Smooth muscle cell (in vitro differentiated cells): ENCODE results near the gene PCDHA5. TPM values are rescaled to one million over a fixed set of nuclear protein-coding genes. Genes with fewer than 3 reads are reported as not detected.
"Not testable (repeated sequence)": the region's sequence is repeated elsewhere in the genome, so short reads cannot be mapped to it uniquely, and the experiment has no call there.

ENCODE experiments used
- DNase-seq: peaks from one replicate; lab custom pipeline; 2025; ENCODE audit not compliant: unreplicated experiment; lab: John Stamatoyannopoulos, UW
- H2AFZ ChIP-seq: fragments of 200-600 bp; sonication (generic); 2 replicates; pipeline ENCODE4 v1.6.0; 2016; ENCODE audit warnings: antibody characterized with exemption, low read depth, mild to moderate bottlenecking
- H3F3A ChIP-seq: fragments of 200-600 bp; sonication (generic); 2 replicates; pipeline ENCODE4 v1.6.0; 2017; ENCODE audit warnings: antibody characterized with exemption, low read depth
- H3K27ac ChIP-seq: fragments of 200-600 bp; sonication (generic); 2 replicates; pipeline ENCODE4 v1.5.1; 2016; ENCODE audit warnings: low read depth, mild to moderate bottlenecking
- H3K27me3 ChIP-seq: fragments of 200-600 bp; sonication (generic); 2 replicates; pipeline ENCODE4 v1.6.1; 2016; ENCODE audit warnings: low read depth, mild to moderate bottlenecking
- H3K36me3 ChIP-seq: fragments of 200-600 bp; sonication (generic); 2 replicates; pipeline ENCODE4 v1.5.1; 2016; ENCODE audit warnings: low read depth
- H3K4me1 ChIP-seq: fragments of 200-600 bp; sonication (generic); 2 replicates; pipeline ENCODE4 v1.5.1; 2016; ENCODE audit warnings: low read depth
- H3K4me2 ChIP-seq: fragments of 200-600 bp; sonication (generic); 2 replicates; pipeline ENCODE4 v1.6.0; 2016; ENCODE audit warnings: mild to moderate bottlenecking
- H3K4me3 ChIP-seq: fragments of 200-600 bp; sonication (generic); 2 replicates; pipeline ENCODE4 v1.5.1; 2016; ENCODE audit warnings: mild to moderate bottlenecking
- H3K79me2 ChIP-seq: fragments of 200-600 bp; sonication (generic); 2 replicates; pipeline ENCODE4 v1.6.0; 2016; ENCODE audit warnings: low read depth, mild to moderate bottlenecking
- H3K9ac ChIP-seq: fragments of 200-600 bp; sonication (generic); 2 replicates; pipeline ENCODE4 v1.6.0; 2016; ENCODE audit warnings: low read depth
- H3K9me3 ChIP-seq: fragments of 200-600 bp; sonication (generic); replicated peaks from 2 replicates; pipeline ENCODE4 v1.5.1; 2016; ENCODE audit warnings: low read depth
- H4K20me1 ChIP-seq: fragments of 200-600 bp; sonication (generic); 2 replicates; pipeline ENCODE4 v1.6.0; 2016; ENCODE audit warnings: low read depth
- WGBS: methylation state at CpG from one replicate; pipeline ENCODE4 v1.1.7; 2016; ENCODE audit warnings: low lambda C conversion rate; 5-methylcytosine and 5-hydroxymethylcytosine counted together
- polyA plus RNA-seq: library from polyadenylated mRNA; unstranded; fragments of >200 nt; fragmentation: Nextera tagmentation; extraction: Ambion mirVana; gene quantifications from 2 replicates; pipeline ENCODE4 v1.2.1, GENCODE V29; 2016
- total RNA-seq: library from RNA; depleted of rRNA; stranded (reverse); fragments of >200 nt; gene quantifications from 2 replicates; pipeline ENCODE4 v1.2.3, GENCODE V29; 2014
- TF ChIP-seq, protein P1 (sequence below): fragments of 200-600 bp; sonication (generic); IDR thresholded peaks from 2 replicates; pipeline ENCODE4 v1.5.1; 2017; ENCODE audit warnings: borderline replicate concordance, mild to moderate bottlenecking, antibody characterized with exemption; ENCODE audit not compliant: insufficient read depth, poor library complexity, severe bottlenecking

The PCDHA5 gene
- total and polyA plus RNA-seq, 2 experiments from 2014 or later = 0.05 to 0.31 TPM

DNA sequence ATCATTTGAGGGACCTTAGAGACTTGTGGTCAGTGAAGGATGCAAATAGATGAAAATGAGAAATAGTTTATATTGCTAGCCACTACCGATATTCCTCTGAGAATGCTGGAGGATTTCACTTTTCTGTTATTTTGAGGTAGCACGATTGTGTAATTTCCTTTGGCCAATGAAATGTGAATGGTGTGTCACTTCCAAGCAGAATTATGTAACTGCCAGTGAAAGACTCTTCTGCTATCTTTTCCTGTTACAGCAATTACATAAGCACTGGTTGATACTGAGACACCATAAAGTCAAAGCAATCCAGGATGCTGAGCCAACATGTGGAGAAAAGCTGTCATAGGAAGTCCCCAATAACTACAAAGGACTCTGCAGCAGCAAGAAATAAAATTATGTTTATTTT is 30.3 kb upstream of the PCDHA5 start:
- Histone ChIP-seq H3K4me3 (no peak overlapping the region), H3K27me3 (no peaks in the 10 kb centered on the region), H3K4me1 (no peaks in the 10 kb centered on the region), H4K20me1 (no peaks in the 10 kb centered on the region), H3K4me2 (no peak overlapping the region), H3K27ac (no peak overlapping the region), H3K79me2 (no peaks in the 10 kb centered on the region), H3F3A (no peaks in the 10 kb centered on the region), H3K36me3 (no peaks in the 10 kb centered on the region), H3K9me3 (no peaks in the 10 kb centered on the region), H3K9ac (no peak overlapping the region), H2AFZ (no peak overlapping the region)
- 89% methylated on average over 2 of the region's 2 CpGs for WGBS
- TF ChIP-seq, protein P1, sequence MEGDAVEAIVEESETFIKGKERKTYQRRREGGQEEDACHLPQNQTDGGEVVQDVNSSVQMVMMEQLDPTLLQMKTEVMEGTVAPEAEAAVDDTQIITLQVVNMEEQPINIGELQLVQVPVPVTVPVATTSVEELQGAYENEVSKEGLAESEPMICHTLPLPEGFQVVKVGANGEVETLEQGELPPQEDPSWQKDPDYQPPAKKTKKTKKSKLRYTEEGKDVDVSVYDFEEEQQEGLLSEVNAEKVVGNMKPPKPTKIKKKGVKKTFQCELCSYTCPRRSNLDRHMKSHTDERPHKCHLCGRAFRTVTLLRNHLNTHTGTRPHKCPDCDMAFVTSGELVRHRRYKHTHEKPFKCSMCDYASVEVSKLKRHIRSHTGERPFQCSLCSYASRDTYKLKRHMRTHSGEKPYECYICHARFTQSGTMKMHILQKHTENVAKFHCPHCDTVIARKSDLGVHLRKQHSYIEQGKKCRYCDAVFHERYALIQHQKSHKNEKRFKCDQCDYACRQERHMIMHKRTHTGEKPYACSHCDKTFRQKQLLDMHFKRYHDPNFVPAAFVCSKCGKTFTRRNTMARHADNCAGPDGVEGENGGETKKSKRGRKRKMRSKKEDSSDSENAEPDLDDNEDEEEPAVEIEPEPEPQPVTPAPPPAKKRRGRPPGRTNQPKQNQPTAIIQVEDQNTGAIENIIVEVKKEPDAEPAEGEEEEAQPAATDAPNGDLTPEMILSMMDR = no peak
- DNase-seq = no peak

DNA sequence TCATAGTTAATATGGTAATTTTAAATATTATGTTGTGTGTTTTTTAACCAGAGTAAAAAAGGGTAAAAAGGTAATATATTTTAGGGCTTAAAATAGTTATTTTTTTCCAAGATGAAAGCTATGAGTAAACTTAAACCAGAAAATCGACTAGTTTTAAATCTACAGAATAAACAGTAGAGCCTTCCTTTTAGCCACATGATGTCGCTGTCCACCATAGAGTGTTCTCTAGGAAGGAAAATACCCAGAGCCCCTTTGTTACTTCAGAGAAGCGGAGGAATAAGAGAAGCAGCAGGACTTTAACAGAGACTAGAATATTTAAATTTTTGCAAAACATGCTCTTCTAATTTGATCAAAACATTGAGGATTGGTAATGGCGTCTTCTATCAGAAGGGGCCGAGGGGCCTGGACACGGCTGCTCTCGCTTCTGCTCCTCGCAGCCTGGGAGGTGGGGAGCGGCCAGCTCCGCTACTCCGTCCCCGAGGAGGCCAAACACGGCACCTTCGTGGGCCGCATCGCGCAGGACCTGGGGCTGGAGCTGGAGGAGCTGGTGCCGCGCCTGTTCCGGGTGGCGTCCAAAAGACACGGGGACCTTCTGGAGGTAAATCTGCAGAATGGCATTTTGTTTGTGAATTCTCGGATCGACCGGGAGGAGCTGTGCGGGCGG is 26.7 kb upstream of the PCDHA5 start, which contains the start of gene PCDHA2:
Gene PCDHA2, plus strand, starts transcription at position 258 of the 664 bp plus-strand sequence.
- peak within 1 kb of the TSS; percentile 14 for H3K27ac ChIP-seq
- H3K4me1 ChIP-seq = no peaks in the 10 kb centered on the region
- H3K36me3 ChIP-seq = peaks cover under 1% of the 10 kb centered on the region
- TF ChIP-seq, protein P1 = peak; percentile 70
- H3K27me3 ChIP-seq = no peaks in the 10 kb centered on the region
- peak within 1 kb of the TSS; percentile 66 for H3K4me3 ChIP-seq
- no peak for DNase-seq
- no peak within 1 kb of the TSS for H3K9ac ChIP-seq
- H2AFZ ChIP-seq = peak within 1 kb of the TSS; percentile 95
- H3K9me3 ChIP-seq = peaks cover 7% of the 10 kb centered on the region
- no peaks in the 10 kb centered on the region for H3K79me2 ChIP-seq
- peak within 1 kb of the TSS; percentile 83 for H3K4me2 ChIP-seq
- no peaks in the 10 kb centered on the region for H3F3A ChIP-seq
- no peaks in the 10 kb centered on the region for H4K20me1 ChIP-seq
- WGBS = 6% methylated on average over 27 of the region's 27 CpGs

DNA sequence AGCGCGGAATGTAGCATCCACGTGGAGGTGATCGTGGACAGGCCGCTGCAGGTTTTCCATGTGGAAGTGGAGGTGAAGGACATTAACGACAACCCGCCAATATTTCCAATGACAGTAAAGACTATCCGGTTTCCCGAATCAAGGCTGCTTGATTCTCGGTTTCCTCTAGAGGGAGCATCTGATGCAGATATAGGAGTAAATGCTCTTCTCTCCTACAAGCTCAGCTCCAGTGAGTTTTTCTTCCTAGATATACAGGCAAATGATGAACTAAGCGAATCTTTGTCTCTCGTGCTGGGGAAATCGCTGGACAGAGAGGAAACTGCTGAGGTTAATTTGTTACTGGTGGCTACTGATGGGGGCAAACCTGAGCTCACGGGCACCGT is 26.2 kb upstream of the PCDHA5 start:
- Histone ChIP-seq H2AFZ (peak overlapping the region; percentile 95), H3K9me3 (peaks cover 7% of the 10 kb centered on the region), H3K4me3 (peak overlapping the region; percentile 66), H3K27me3 (no peaks in the 10 kb centered on the region), H3K79me2 (no peaks in the 10 kb centered on the region), H3K27ac (no peak overlapping the region), H3K36me3 (peaks cover 4% of the 10 kb centered on the region), H3K4me1 (no peaks in the 10 kb centered on the region), H3F3A (no peaks in the 10 kb centered on the region), H3K9ac (no peak overlapping the region), H4K20me1 (no peaks in the 10 kb centered on the region), H3K4me2 (peak overlapping the region; percentile 83)
- TF ChIP-seq, protein P1 = peak; percentile 39
- WGBS = 24% methylated on average over 15 of the region's 15 CpGs
- DNase-seq = no peak

DNA sequence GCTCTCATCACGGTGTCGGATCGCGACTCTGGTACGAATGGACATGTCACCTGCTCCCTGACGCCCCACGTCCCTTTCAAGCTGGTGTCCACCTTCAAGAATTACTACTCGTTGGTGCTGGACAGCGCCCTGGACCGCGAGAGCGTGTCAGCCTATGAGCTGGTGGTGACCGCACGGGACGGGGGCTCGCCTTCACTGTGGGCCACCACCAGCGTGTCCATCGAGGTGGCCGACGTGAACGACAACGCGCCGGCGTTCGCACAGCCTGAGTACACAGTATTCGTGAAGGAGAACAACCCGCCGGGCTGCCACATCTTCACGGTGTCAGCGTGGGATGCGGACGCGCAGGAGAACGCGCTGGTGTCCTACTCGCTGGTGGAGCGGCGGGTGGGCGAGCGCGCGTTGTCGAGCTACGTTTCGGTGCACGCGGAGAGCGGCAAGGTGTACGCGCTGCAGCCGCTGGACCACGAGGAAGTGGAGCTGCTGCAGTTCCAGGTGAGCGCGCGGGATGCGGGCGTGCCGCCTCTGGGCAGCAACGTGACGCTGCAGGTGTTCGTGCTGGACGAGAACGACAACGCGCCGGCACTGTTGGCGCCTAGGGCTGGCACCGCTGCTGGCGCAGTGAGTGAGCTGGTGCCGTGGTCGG is 25.2 kb upstream of the PCDHA5 start:
- not testable (repeated sequence) for H3K27me3 ChIP-seq, DNase-seq
- WGBS = 98% methylated on average over 53 of the region's 72 CpGs

More for the DNA sequence above, 25.2 kb upstream of the PCDHA5 start:
- not testable (repeated sequence) for H3K9me3 ChIP-seq, H3K9ac ChIP-seq, H3K27ac ChIP-seq, H3K36me3 ChIP-seq, H3F3A ChIP-seq, H3K4me3 ChIP-seq, H3K79me2 ChIP-seq, H3K4me1 ChIP-seq, H4K20me1 ChIP-seq, H2AFZ ChIP-seq, H3K4me2 ChIP-seq
